Medulla oblongata (tissue), 1 donor: ENCODE measurements around the gene YEATS4.

Experiments used
- DNase-seq: peaks from one replicate; pipeline ENCODE4 v3.0.0-alpha.2; 2015; ENCODE audit errors: extremely low spot score

Gene YEATS4

GRCh38 chr12:69392179-69392928 is 32.8 kb downstream of the YEATS4 start:
- no peak for DNase-seq

GRCh38 chr12:69396041-69396440 is 36.5 kb downstream of the YEATS4 start:
- no peak for DNase-seq

GRCh38 chr12:69396963-69397362 is 37.4 kb downstream of the YEATS4 start:
- no peak for DNase-seq

GRCh38 chr12:69397978-69398377 is 38.4 kb downstream of the YEATS4 start:
- DNase-seq, result no peak

- no peak for DNase-seq
Measured at GRCh38 chr12:69401940-69402339, 42.4 kb downstream of the YEATS4 start.

GRCh38 chr12:69404851-69405565 is 45.5 kb downstream of the YEATS4 start:
- DNase-seq, result no peak

GRCh38 chr12:69405566-69405865 is 46.0 kb downstream of the YEATS4 start:
- no peak for DNase-seq

GRCh38 chr12:69406217-69406616 is 46.7 kb downstream of the YEATS4 start:
- no peak for DNase-seq

- DNase-seq, result no peak
Measured at GRCh38 chr12:69410571-69410970, 51.0 kb downstream of the YEATS4 start.

GRCh38 chr12:69412655-69413054 is 53.1 kb downstream of the YEATS4 start:
- no peak for DNase-seq

- DNase-seq, result peak; percentile 80
Measured at GRCh38 chr12:69415471-69416275, 56.1 kb downstream of the YEATS4 start.

- no peak for DNase-seq
Measured at GRCh38 chr12:69417231-69417630, 57.7 kb downstream of the YEATS4 start.

GRCh38 chr12:69417741-69418167 is 58.2 kb downstream of the YEATS4 start:
- DNase-seq, result no peak

GRCh38 chr12:69419701-69420100 is 60.2 kb downstream of the YEATS4 start:
- no peak for DNase-seq

- DNase-seq, result no peak
Measured at GRCh38 chr12:69421548-69421947, 62.0 kb downstream of the YEATS4 start.

GRCh38 chr12:69423037-69423905 is 63.7 kb downstream of the YEATS4 start:
- no peak for DNase-seq

- no peak for DNase-seq
Measured at GRCh38 chr12:69425417-69425816, 65.9 kb downstream of the YEATS4 start.

GRCh38 chr12:69428351-69429073 is 69.0 kb downstream of the YEATS4 start:
- no peak for DNase-seq

GRCh38 chr12:69430942-69431590 is 71.5 kb downstream of the YEATS4 start:
- DNase-seq, result peak; percentile 50

GRCh38 chr12:69431591-69432222 is 72.2 kb downstream of the YEATS4 start:
- DNase-seq, result peak; percentile 27
